Mononuclear cell (primary cell): ENCODE data around the gene RGS5. TPM values are rescaled to one million over a fixed set of nuclear protein-coding genes. Genes with fewer than 3 reads are reported as not detected.

ENCODE experiments used
- H3K27me3 ChIP-seq: 2 replicates; pipeline ENCODE4 v1.6.0; 2011; ENCODE audit warnings: low read length, control low read depth; ENCODE audit not compliant: insufficient read depth
- H3K4me1 ChIP-seq: 2 replicates; pipeline ENCODE4 v1.5.1; 2011; ENCODE audit warnings: mild to moderate bottlenecking, low read length, control low read depth; ENCODE audit not compliant: insufficient read depth
- H3K4me3 ChIP-seq: 2 replicates; pipeline ENCODE4 v1.5.1; 2011; ENCODE audit warnings: mild to moderate bottlenecking, low read length, moderate library complexity
- H3K9me3 ChIP-seq: 2 replicates; pipeline ENCODE4 v1.5.1; 2011; ENCODE audit warnings: low read depth, mild to moderate bottlenecking, control low read depth, low read length
- total RNA-seq: library from RNA; depleted of rRNA; stranded (reverse); fragments of >200 nt; gene quantifications from one replicate; pipeline ENCODE4 v1.2.3, GENCODE V29; 2012

The RGS5 gene
- total RNA-seq, 1 donor = 1.4 TPM

DNA sequence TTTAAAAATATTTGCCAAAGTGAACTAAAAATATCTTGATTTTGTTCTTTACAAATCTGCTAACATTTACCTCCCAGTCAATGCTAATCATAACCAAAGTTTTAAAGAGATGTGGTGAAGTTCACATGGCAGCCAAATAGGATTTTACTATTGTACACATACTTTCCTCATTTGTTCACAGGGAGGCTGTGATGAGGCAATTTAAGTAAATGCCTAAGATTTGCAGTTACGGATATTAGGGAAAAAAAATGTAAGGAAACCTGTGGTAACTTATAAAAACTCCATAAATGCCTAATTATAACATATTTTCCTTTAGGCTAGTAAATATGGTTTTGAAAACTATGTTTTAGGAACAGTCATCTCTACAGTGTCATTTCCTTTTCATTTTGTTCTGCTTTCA is 32.4 kb downstream of the RGS5 start:
- no peak overlapping the region for H3K4me3 ChIP-seq
- H3K27me3 ChIP-seq = no peaks in the 10 kb centered on the region
- no peaks in the 10 kb centered on the region for H3K9me3 ChIP-seq
- H3K4me1 ChIP-seq = no peaks in the 10 kb centered on the region

DNA sequence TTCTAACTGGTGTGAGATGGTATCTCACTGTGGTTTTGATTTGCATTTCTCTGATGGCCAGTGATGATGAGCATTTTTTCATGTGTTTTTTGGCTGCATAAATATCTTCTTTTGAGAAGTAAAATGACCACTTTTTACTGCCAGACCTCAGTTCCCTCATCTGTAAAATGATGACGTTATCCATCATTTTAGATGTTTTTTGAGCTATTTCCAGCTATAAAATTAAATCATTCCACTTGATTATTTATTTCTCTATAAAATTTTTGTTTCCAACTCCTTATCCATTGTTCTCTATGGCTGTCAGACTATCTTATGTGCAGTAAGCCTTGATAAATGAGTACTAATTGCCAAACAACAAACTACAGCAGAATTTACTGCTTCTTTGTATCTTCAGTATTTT is 33.2 kb downstream of the RGS5 start:
- Histone ChIP-seq H3K4me3 (no peak overlapping the region), H3K4me1 (no peaks in the 10 kb centered on the region), H3K27me3 (no peaks in the 10 kb centered on the region), H3K9me3 (no peaks in the 10 kb centered on the region)

DNA sequence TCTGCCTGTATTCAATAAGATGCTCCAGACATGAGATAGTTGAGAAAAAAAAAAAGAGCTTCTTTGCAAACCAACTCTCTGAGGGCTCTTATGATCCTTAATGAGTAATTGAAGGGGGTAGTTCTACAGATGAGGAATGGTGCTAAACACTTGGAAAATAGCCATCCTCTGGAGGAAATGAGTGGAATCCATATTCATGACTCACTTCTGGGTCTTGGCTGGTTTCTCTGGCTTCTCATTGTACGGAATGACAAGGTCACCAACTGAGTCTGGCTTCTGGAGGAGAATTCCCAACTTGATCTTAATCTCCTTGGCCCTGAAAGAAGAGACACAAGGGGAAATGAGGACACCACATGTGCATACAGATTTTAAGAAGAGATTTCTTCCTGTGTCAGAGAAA is 34.7 kb downstream of the RGS5 start:
- Histone ChIP-seq H3K4me3 (no peak overlapping the region), H3K4me1 (no peaks in the 10 kb centered on the region), H3K27me3 (no peaks in the 10 kb centered on the region), H3K9me3 (no peaks in the 10 kb centered on the region)

DNA sequence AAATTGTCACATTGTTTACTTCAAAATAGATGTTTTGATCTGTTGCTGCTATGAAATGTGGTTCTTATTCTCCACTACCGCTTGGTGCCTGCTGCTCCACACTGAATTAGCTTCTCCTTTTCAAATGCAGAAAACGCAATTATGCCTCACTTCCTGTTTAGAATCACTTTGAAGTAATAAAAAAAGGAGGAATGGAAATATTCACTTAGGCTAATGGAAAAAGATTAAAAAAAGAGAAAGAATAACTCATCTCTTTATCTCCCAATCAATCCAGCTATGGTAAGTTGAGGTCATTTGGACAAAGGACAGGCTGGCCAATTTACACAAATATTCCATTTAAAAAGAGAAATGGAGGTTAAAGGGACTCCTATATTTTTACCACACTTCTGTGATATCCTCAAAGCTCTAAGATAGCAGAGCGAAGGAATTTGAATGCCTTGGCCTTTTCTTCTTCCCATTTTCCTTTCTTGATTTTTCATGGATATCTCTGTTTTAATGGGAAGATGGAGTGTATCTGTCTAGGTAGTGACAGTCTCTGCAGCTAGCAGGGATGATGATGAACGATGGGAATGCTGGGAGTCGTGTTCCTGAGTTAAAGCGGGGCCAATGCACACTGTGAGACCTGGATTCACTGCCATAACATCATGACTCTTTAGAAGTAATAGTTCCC is 35.7 kb downstream of the RGS5 start:
- Histone ChIP-seq H3K27me3 (no peaks in the 10 kb centered on the region), H3K4me1 (no peaks in the 10 kb centered on the region), H3K4me3 (no peak overlapping the region), H3K9me3 (no peaks in the 10 kb centered on the region)

DNA sequence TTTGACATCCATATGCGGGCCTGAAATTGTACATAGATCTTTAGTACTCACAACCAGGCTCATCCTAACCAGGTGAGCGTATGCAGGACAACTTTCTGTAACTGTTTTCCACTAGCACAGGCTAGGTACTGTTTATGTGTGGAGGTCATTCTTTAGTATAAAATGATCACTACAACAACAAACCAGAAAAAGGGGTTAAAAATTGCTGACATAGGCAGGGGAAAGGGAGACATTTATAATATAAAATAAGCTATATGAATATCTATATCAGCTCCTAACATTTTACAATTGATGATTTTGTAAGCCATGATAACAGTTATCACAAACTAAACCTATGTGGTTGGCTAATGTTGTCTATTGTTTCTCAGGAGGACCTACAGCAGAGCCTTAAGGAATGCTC is 37.6 kb downstream of the RGS5 start:
- Histone ChIP-seq H3K4me1 (no peaks in the 10 kb centered on the region), H3K4me3 (no peak overlapping the region), H3K27me3 (no peaks in the 10 kb centered on the region), H3K9me3 (no peaks in the 10 kb centered on the region)

DNA sequence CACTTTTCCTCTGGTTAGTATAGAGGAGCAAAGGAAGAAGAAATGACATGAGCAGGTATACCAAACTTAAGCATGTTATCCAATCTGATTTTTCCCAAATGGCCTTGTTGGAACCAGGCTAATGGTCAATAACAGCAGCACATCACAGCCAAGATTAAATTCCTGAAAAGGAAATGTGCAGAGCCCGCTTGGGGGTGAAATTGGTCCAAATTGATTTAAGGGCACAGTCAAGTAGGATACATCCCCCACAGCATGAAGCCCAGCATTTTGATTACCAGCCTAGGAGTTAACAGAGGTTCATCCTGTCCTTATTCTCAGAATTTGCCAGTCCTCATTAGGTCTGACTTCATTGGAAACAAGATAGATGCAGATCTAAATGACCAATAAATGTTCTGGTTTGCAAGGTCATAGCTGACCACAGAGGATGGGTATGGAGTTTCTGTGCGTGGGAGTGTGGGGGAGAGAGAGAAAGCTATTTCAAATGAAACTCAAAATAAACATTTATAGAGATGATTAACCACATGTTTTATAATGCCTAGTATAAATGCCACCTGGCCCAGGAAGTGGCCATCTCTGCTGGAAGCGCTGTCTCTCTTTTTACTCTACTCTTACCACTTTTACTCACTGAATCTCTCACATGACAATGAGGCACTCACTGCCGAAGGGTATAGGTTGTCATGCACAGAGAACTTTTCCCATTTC is 38.7 kb downstream of the RGS5 start:
- Histone ChIP-seq H3K4me1 (no peaks in the 10 kb centered on the region), H3K4me3 (no peak overlapping the region), H3K9me3 (no peaks in the 10 kb centered on the region), H3K27me3 (no peaks in the 10 kb centered on the region)

DNA sequence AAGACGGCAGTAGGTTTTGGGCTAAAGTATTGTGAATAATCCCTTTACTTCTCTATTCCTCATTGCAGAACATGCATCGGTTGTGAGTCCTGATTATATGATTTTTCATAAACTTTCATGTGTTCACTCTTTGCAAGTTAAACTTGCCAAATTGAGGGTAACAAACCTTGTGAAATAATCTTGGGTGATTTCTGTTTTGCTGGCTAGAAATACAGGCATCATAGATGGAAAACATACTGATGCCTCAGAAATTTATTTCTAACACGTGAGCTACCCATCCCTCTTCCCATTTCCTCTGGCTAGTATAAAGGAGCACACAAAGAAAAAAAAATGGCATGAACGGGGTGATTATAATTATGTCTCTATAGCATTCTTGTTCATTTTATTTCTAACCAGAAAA is 39.6 kb downstream of the RGS5 start:
- no peaks in the 10 kb centered on the region for H3K9me3 ChIP-seq
- no peak overlapping the region for H3K4me3 ChIP-seq
- no peaks in the 10 kb centered on the region for H3K4me1 ChIP-seq
- no peaks in the 10 kb centered on the region for H3K27me3 ChIP-seq

DNA sequence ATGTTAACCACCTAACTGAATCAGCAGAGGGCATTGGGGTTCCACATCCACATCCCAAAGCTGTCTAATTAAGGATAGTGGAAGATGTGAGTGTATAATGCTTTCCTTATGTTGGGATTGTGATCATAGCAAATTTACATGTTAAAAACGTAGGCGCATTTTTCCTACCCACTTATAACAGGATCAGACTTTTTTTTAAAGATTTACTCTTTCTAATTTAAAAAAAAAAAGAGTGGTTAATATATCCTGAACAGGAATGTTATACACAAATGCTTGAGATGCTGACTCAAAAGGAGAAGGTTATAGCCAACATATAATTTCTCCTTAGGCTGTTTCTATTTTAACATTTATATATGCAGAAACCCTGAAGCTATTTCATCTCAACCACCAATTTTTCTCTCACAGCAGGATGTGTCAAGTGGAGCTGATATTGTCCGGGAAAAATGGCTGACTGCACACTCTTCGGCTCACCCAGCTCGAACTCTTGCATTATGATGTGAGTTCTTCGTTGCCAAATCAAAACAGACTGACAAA is 40.3 kb downstream of the RGS5 start:
- H3K9me3 ChIP-seq = no peaks in the 10 kb centered on the region
- no peaks in the 10 kb centered on the region for H3K4me1 ChIP-seq
- H3K27me3 ChIP-seq = no peaks in the 10 kb centered on the region
- H3K4me3 ChIP-seq = no peak overlapping the region

DNA sequence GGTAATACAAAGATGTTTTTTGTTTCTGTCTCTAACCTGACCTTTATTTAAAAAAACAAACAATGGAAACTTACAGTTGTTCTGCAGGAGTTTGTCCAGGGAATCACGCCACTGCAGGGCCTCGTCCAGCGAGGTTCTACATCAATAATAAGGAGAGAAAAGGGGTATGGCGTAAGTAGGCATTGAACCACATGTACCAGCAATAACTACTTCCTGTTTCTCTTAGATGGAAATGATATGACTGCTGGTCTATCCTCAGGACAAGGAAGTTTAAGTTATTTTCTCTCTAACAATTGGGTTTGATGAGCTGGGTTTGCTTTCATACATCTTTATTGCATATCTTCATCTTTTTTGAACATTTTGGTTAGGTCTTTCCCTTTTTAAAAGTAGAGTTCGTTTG is 40.9 kb downstream of the RGS5 start:
- Histone ChIP-seq H3K27me3 (no peaks in the 10 kb centered on the region), H3K4me3 (no peak overlapping the region), H3K9me3 (no peaks in the 10 kb centered on the region), H3K4me1 (no peaks in the 10 kb centered on the region)

DNA sequence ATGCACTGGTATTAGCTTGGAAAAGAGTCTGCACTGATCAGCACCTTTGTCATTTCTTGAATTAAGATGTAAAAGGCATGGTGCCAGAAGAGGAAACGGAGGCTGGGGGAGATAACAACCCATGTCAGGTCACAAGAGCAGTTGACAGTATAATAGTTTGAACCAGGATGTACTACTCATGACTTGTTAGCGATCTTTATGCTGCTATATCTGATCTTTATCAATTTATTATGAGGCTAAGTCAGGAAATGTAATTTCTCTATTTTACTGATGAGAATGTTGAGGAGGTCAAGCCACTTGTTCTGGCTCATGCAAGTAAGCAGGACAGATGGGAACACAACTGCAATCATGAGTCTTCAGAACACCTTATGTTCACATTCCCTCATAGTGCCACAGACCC is 41.4 kb downstream of the RGS5 start:
- Histone ChIP-seq H3K27me3 (no peaks in the 10 kb centered on the region), H3K9me3 (no peaks in the 10 kb centered on the region), H3K4me1 (no peaks in the 10 kb centered on the region), H3K4me3 (no peak overlapping the region)

DNA sequence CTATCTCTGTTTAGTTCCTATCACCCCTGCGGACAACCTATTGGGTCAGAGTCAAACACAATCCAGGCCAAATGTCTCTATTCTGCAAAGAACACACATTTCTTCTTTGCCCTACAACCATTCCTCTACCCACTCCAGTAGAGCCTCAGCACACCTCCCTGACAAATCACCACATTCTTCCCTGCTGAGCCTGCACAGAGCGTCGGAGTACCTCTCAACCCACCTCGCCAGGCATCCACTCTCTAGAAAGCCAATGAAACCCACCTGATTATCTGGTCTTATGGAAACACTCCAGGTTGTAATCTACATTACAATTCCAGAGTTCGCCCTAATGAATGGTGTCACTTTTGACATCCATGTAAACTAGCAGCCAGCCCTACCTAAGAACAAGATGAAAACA is 47.1 kb downstream of the RGS5 start:
- no peaks in the 10 kb centered on the region for H3K9me3 ChIP-seq
- no peaks in the 10 kb centered on the region for H3K27me3 ChIP-seq
- no peaks in the 10 kb centered on the region for H3K4me1 ChIP-seq
- H3K4me3 ChIP-seq = no peak overlapping the region

DNA sequence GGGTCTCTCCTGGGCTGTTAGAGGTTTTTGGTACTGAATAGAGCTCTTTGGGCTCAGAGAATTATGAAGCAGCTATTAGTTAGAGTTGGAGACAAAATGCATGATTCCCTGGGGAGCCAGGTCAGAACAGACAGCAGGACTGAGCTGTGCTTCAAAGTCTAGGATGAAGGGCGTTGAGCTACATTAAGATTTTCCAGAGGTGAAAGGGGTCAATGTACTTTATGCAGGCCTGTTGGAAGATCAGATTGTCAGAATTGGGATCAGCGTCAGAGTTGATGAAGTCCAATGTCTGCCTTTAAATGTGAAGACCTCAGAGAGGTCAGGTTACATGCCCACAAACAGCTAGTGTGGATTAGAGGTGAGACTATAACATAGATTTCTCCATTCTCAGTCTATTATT is 53.8 kb downstream of the RGS5 start:
- Histone ChIP-seq H3K27me3 (no peaks in the 10 kb centered on the region), H3K4me1 (no peaks in the 10 kb centered on the region), H3K4me3 (no peak overlapping the region), H3K9me3 (no peaks in the 10 kb centered on the region)

DNA sequence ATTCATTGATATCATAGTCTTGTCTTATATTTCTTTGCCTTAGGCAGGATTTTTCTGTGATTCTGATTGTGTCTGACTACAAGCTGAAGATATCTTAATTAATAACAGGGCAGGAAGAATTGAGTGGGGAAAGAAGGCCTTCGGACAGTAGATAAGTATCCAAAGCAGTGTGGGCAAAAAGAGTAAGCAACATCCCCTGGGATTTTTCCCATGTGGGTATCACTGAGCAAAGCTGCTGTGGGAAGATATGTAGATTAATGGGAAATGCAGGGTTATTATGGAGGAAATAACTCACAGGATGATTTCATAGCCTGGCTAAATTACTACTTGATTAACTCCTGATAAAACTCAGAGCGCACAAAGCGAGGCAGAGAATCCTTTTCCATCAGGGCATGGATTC is 55.7 kb downstream of the RGS5 start:
- Histone ChIP-seq H3K4me1 (no peaks in the 10 kb centered on the region), H3K27me3 (no peaks in the 10 kb centered on the region), H3K9me3 (no peaks in the 10 kb centered on the region), H3K4me3 (no peak overlapping the region)

DNA sequence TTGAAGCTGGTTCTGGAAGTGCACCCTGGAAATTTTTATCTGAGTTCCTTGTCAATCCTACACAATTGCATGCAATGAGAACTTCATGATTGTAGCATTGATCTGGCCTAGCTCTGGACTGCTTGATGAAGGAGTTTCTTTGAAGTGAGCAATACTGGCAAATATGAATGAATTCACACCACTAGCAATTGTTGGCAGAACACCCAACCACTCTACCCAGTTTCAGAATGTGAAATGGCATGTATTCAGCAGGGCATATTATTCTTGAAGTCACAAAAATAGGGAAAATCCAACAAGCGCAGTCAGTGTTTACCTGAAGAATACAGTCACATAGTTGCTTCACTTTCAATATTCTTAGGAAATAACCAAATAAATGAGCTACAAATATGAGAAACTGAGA is 57.3 kb downstream of the RGS5 start:
- H3K4me1 ChIP-seq = no peaks in the 10 kb centered on the region
- no peaks in the 10 kb centered on the region for H3K9me3 ChIP-seq
- H3K4me3 ChIP-seq = no peak overlapping the region
- H3K27me3 ChIP-seq = no peaks in the 10 kb centered on the region

DNA sequence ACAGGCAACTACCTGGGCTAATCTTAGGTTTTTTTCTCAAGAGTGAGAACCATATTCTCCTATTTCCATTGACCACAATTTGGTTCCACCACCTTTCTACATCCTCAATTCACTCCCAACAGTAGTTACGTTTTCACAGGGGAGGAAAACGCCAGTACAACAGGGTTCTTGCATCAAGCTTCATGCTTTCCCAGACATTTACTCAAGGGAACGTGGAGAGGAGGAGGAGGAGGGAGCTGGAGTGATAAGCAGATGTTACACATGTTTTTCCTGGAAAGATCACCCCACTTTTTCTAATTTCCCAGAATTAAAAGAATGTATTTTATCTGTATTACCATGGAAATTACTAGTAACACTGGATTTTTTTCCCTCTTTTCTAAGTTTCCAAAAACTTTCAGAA is 58.3 kb downstream of the RGS5 start:
- Histone ChIP-seq H3K9me3 (no peaks in the 10 kb centered on the region), H3K4me3 (no peak overlapping the region), H3K4me1 (no peaks in the 10 kb centered on the region), H3K27me3 (no peaks in the 10 kb centered on the region)

DNA sequence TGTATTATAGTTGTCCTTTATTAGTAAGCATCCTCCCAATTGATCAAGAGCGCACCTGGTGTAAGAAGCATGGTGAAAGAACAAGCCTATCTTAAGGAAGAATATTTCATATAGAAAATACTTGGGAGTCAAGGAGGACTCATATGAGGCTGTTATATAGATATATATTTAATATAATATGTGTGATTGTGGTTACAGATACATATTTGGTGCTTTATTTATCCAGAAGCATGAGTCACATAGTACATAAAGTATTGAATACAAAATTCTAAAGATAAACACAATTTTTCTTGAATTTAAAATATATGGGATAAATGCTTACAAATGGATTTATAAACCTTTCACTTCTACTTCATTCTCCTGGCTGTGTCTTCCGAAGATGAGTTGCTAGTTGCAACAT is 60.6 kb downstream of the RGS5 start:
- no peak overlapping the region for H3K4me3 ChIP-seq
- no peaks in the 10 kb centered on the region for H3K27me3 ChIP-seq
- H3K4me1 ChIP-seq = no peaks in the 10 kb centered on the region
- H3K9me3 ChIP-seq = no peaks in the 10 kb centered on the region
